ENCODE measurements around the gene KDM8.

Gene KDM8

GRCh38 chr16:27203507-27204311, at the start of gene KDM8:
Gene KDM8 (plus strand): TSS chr16:27203526. CDS start chr16:27210124, 6,598 bp downstream.
- DNase-seq (ENCODE audit: low read depth), result peak; percentile 98

- peak; percentile 65 for DNase-seq (ENCODE audit: low read depth)
Observed at GRCh38 chr16:27154705-27155521, 48.4 kb upstream of the KDM8 start.

- no peak for DNase-seq (ENCODE audit: low read depth)
Observed at GRCh38 chr16:27156579-27156978, 46.7 kb upstream of the KDM8 start.

GRCh38 chr16:27161398-27161797, 41.9 kb upstream of the KDM8 start:
- no peak for DNase-seq (ENCODE audit: low read depth)

GRCh38 chr16:27164352-27164751, 39.0 kb upstream of the KDM8 start:
- DNase-seq (ENCODE audit: low read depth), result no peak

GRCh38 chr16:27165576-27165975, 37.8 kb upstream of the KDM8 start:
- DNase-seq (ENCODE audit: low read depth), result no peak

GRCh38 chr16:27168790-27169189, 34.5 kb upstream of the KDM8 start:
- no peak for DNase-seq (ENCODE audit: low read depth)

GRCh38 chr16:27169511-27170071, 33.7 kb upstream of the KDM8 start:
- DNase-seq (ENCODE audit: low read depth), result peak; percentile 72

- DNase-seq (ENCODE audit: low read depth), result no peak
Observed at GRCh38 chr16:27171584-27171983, 31.7 kb upstream of the KDM8 start.

GRCh38 chr16:27174007-27174406, 29.3 kb upstream of the KDM8 start:
- DNase-seq (ENCODE audit: low read depth), result peak; percentile 35

- DNase-seq (ENCODE audit: low read depth), result no peak
Observed at GRCh38 chr16:27174798-27175197, 28.5 kb upstream of the KDM8 start.

- no peak for DNase-seq (ENCODE audit: low read depth)
Observed at GRCh38 chr16:27175888-27176287, 27.4 kb upstream of the KDM8 start.

GRCh38 chr16:27177031-27177774, 26.1 kb upstream of the KDM8 start:
- no peak for DNase-seq (ENCODE audit: low read depth)

- DNase-seq (ENCODE audit: low read depth), result peak; percentile 80
Observed at GRCh38 chr16:27179500-27180072, 23.7 kb upstream of the KDM8 start.

- no peak for DNase-seq (ENCODE audit: low read depth)
Observed at GRCh38 chr16:27181019-27181790, 22.1 kb upstream of the KDM8 start.

GRCh38 chr16:27182906-27183405, 20.4 kb upstream of the KDM8 start:
- no peak for DNase-seq (ENCODE audit: low read depth)

- no peak for DNase-seq (ENCODE audit: low read depth)
Observed at GRCh38 chr16:27185776-27186130, 17.6 kb upstream of the KDM8 start.

- DNase-seq (ENCODE audit: low read depth), result no peak
Observed at GRCh38 chr16:27188633-27189032, 14.7 kb upstream of the KDM8 start.

- no peak for DNase-seq (ENCODE audit: low read depth)
Observed at GRCh38 chr16:27189335-27189972, 13.9 kb upstream of the KDM8 start.

- no peak for DNase-seq (ENCODE audit: low read depth)
Observed at GRCh38 chr16:27190316-27190871, 12.9 kb upstream of the KDM8 start.
